Activated naive CD4-positive, alpha-beta T cell treated with anti-CD3 and anti-CD28 coated beads for 36 hours (primary cell): Measurements from ENCODE around the gene PDZD7. TPM values are rescaled to one million over a fixed set of nuclear protein-coding genes. Genes with fewer than 3 reads are reported as not detected.

ENCODE experiments used
- CTCF ChIA-PET: fragments of 350-600 bp; sonication (Branson Sonifier 250); formaldehyde crosslinking; loops from one replicate; lab custom pipeline; 2021; ENCODE audit warnings: antibody characterized with exemption; lab: Charles Lee
- DNase-seq: peaks from one replicate; pipeline ENCODE4 v3.0.0-alpha.2; 2020
- H3K27ac Mint-ChIP-seq: one replicate; pipeline ENCODE4 v1.8.0; 2021; ENCODE audit warnings: mild to moderate bottlenecking, mixed read lengths
- H3K27me3 Mint-ChIP-seq: one replicate; pipeline ENCODE4 v1.8.0; 2021; ENCODE audit warnings: low read depth, mixed read lengths
- H3K36me3 Mint-ChIP-seq: one replicate; pipeline ENCODE4 v1.8.0; 2021; ENCODE audit warnings: low read depth, mixed read lengths
- H3K4me1 Mint-ChIP-seq: one replicate; pipeline ENCODE4 v1.8.0; 2021; ENCODE audit warnings: low read depth, mixed read lengths
- H3K4me3 Mint-ChIP-seq: one replicate; pipeline ENCODE4 v1.8.0; 2021; ENCODE audit warnings: mild to moderate bottlenecking, moderate library complexity, mixed read lengths
- H3K9me3 Mint-ChIP-seq: one replicate; pipeline ENCODE4 v1.8.0; 2021; ENCODE audit warnings: mixed read lengths
- intact Hi-C: fragments of 100-400 bp; cut with micrococcal nuclease; formaldehyde crosslinking; loops from one replicate; pipeline ENCODE4 v1.15.1; 2023
- total RNA-seq, 2 experiments: library from RNA; stranded (reverse); gene quantifications; one replicate each; pipeline ENCODE4 v1.2.3, GENCODE V29; 2021

The PDZD7 gene
- total RNA-seq, 2 experiments from 2014 or later: 0.37 to 0.62 TPM

- intact Hi-C loops: no loop called here
- no peaks in the 10 kb centered on the region for H3K9me3 Mint-ChIP-seq
- peaks cover 6% of the 10 kb centered on the region for H3K4me1 Mint-ChIP-seq
- DNase-seq: no peak
- H3K4me3 Mint-ChIP-seq: no peak overlapping the region
- no peak overlapping the region for H3K27ac Mint-ChIP-seq
- peaks cover 14% of the 10 kb centered on the region for H3K27me3 Mint-ChIP-seq
- CTCF ChIA-PET: interaction anchor here (1.0 kb wide), 1 partner anchor 8 kb away, joined by 4 read pairs; no protein-coding TSS in a partner anchor
- no peaks in the 10 kb centered on the region for H3K36me3 Mint-ChIP-seq
Measured at GRCh38 chr10:101022967-101023705, 7.8 kb downstream of the PDZD7 start.

- Mint-ChIP-seq H3K27ac (no peak overlapping the region), H3K4me3 (no peak overlapping the region), H3K27me3 (peaks cover 25% of the 10 kb centered on the region), H3K36me3 (no peaks in the 10 kb centered on the region), H3K9me3 (no peaks in the 10 kb centered on the region), H3K4me1 (peaks cover 6% of the 10 kb centered on the region)
- DNase-seq: no peak
- CTCF ChIA-PET: no interaction called here
- intact Hi-C loops: no loop called here
Measured at GRCh38 chr10:101021692-101022251, 9.2 kb downstream of the PDZD7 start.

DNA sequence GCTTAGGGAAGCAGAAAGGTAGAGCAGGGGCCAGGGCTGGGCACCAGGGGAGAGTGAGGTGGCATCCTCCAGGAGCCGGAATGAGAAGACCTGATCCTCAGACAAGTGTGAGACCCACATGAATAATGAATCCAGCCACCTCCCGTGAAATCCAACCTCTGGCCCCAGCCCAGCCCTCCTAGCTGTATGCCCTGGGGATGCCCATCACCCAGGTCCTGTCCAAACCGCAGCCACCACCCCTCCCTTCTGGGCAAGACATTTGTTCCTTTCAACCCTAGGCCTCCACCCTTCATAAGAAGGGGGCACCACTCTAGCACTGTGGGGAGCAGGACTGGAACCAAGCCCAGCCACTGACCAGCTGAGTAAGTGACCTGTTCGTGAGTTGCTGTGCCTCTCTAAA lies 9.7 kb downstream of the PDZD7 start:
- CTCF ChIA-PET: no interaction called here
- H3K27me3 Mint-ChIP-seq: peaks cover 30% of the 10 kb centered on the region

GRCh38 chr10:101020427-101021075 lies 10.4 kb downstream of the PDZD7 start:
- no peak for DNase-seq
- H3K4me3 Mint-ChIP-seq: no peak overlapping the region
- H3K9me3 Mint-ChIP-seq: no peaks in the 10 kb centered on the region
- H3K36me3 Mint-ChIP-seq: no peaks in the 10 kb centered on the region
- H3K27ac Mint-ChIP-seq: no peak overlapping the region
- intact Hi-C loops: no loop called here
- peaks cover 32% of the 10 kb centered on the region for H3K27me3 Mint-ChIP-seq
- peaks cover 6% of the 10 kb centered on the region for H3K4me1 Mint-ChIP-seq
- CTCF ChIA-PET: interaction anchor here (1.7 to 7.2 kb wide), 3 partner anchors 22 to 121 kb away, joined by 6 to 94 read pairs (median 20); partner anchors contain the start of gene LZTS2

More for the DNA sequence above, 9.7 kb downstream of the PDZD7 start:
- intact Hi-C loops: no loop called here
- Mint-ChIP-seq H3K27ac (no peak overlapping the region), H3K36me3 (no peaks in the 10 kb centered on the region), H3K4me1 (peaks cover 6% of the 10 kb centered on the region), H3K9me3 (no peaks in the 10 kb centered on the region), H3K4me3 (no peak overlapping the region)
- DNase-seq: no peak

DNA sequence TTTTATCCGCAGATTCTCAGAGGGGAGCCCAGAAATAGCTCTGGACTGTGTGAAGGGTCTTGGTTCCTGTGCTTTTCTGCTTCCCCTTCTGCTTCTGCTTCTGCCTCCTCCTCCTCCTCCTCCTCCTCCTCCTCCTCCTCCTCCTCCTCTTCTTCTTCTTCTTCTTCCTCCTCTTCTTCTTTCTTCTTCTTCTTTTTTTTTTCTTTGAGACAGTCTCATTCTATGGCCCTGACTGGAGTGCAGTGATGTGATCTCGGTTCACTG lies 11.6 kb downstream of the PDZD7 start:
- Mint-ChIP-seq H3K4me1 (peaks cover 6% of the 10 kb centered on the region), H3K36me3 (no peaks in the 10 kb centered on the region), H3K4me3 (no peak overlapping the region), H3K27ac (no peak overlapping the region), H3K9me3 (no peaks in the 10 kb centered on the region), H3K27me3 (peaks cover 39% of the 10 kb centered on the region)
- intact Hi-C loops: loop anchor here (1.0 to 2.0 kb wide), 2 partner anchors 41 to 49 kb away; partner anchors contain the start of gene KAZALD1
- DNase-seq: no peak
- CTCF ChIA-PET: interaction anchor here (0.6 to 7.2 kb wide), 18 partner anchors 9 to 122 kb away, joined by 3 to 94 read pairs (median 8); partner anchors contain the start of genes KAZALD1, LZTS2, PDZD7 and SFXN3

DNA sequence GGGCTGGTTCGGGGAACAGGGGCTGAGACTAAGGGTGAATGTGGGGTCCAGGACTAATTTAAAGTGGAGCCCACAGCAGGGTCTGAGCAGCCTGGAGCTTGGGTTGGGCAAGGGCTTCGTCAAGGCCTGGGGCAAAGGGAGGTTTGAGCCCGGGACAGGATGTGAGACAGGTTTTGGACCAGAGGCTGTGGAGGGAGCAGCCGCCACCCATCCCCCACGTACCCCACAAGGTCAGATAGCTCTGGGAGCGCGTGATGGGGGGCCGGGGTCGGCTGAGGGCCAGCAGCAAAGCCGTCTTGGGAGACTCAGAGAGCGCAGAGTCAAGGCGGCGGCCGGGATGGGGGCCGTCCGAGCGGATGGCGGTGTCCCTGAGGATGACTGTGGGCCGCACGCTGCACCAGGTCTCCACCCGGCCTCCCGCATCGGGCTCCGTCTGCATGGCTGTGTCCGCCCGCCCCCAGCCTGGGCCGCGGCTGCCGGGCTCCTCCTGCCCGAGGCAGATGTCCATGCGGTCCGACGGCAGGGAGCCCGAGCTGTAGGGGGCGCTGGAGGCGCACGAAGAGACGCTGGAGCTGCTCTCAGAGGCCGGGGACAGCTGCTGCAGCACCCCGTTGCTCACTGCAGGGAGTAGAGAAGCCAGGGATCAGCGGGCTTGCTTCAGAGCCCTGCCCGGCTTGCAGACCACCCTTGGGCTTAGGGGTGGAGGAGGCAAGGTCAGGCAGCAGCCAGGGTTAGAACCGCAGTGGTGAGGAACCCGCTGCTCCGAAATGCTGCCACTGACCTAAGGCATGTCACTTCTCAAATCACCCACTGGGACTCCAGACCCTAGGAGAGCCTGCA lies 12.1 kb downstream of the PDZD7 start:
- Mint-ChIP-seq H3K4me1 (peaks cover 8% of the 10 kb centered on the region), H3K27ac (no peak overlapping the region), H3K27me3 (peaks cover 41% of the 10 kb centered on the region), H3K4me3 (no peak overlapping the region), H3K9me3 (no peaks in the 10 kb centered on the region), H3K36me3 (no peaks in the 10 kb centered on the region)
- intact Hi-C loops: loop anchor here (1.0 to 2.0 kb wide), 2 partner anchors 42 to 49 kb away; partner anchors contain the start of gene KAZALD1
- CTCF ChIA-PET: interaction anchor here (0.6 to 7.2 kb wide), 19 partner anchors 10 to 123 kb away, joined by 3 to 94 read pairs (median 6); partner anchors contain the start of genes KAZALD1, LZTS2, PDZD7 and SFXN3
- DNase-seq: peak; percentile 87

DNA sequence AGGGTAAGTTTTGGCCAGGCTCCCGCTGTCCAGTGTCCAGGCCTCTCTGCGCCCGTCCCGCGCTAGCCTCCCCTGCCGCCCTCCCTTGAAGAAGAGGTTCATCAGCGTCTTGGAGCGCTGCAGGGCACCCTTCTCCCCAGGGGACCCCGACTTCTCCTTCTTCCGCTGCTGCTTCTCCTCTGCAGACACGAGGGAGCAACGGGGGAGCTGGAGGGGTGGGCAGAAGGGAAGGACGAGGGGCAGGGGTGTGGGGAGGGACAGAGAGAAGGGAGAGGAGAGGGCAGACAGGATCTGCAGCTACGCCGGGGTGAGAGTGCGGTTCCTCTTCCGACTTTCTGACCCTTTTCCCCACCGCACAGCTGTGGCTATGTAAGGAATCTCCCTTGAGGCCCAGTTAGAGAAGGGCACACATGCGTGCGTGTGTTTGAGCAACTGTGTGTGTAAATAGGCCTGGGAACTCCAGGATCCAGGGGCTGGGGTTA lies 12.8 kb downstream of the PDZD7 start:
- no peak overlapping the region for H3K4me3 Mint-ChIP-seq
- H3K27me3 Mint-ChIP-seq: peaks cover 43% of the 10 kb centered on the region
- no peaks in the 10 kb centered on the region for H3K36me3 Mint-ChIP-seq
- DNase-seq: no peak
- no peaks in the 10 kb centered on the region for H3K9me3 Mint-ChIP-seq
- CTCF ChIA-PET: interaction anchor here (0.5 to 7.2 kb wide), 18 partner anchors 11 to 362 kb away, joined by 3 to 94 read pairs (median 10); partner anchors contain the start of genes KAZALD1, LZTS2, PDZD7 and SFXN3
- intact Hi-C loops: loop anchor here (2.0 kb wide), 1 partner anchor 43 kb away; the partner anchor contains the start of gene KAZALD1
- H3K27ac Mint-ChIP-seq: no peak overlapping the region
- H3K4me1 Mint-ChIP-seq: peaks cover 13% of the 10 kb centered on the region

DNA sequence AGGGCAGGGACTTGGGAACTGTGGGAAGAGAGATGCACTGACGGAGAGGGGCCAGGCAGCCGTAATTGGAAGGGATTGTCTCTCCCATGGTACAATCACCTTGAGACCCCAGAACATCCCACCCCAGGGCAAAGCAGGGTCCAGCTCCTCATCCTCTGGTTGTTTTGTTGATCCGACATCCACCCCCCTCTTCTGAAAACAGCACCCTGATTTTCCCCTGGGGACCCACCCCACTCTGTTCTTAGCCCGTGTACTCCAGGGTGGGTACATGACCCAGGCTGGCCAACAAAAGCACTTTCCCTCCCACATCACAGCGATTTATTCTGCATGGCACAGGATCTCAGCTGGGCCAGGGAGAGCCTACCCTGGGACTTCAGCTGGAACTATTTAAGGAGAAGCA lies 14.1 kb downstream of the PDZD7 start:
- Mint-ChIP-seq H3K36me3 (no peaks in the 10 kb centered on the region), H3K4me1 (peaks cover 18% of the 10 kb centered on the region), H3K9me3 (no peaks in the 10 kb centered on the region), H3K27me3 (peaks cover 43% of the 10 kb centered on the region), H3K4me3 (no peak overlapping the region), H3K27ac (no peak overlapping the region)
- DNase-seq: no peak
- intact Hi-C loops: no loop called here
- CTCF ChIA-PET: interaction anchor here (0.6 to 7.2 kb wide), 11 partner anchors 10 to 125 kb away, joined by 3 to 94 read pairs (median 6); partner anchors contain the start of genes LZTS2, PDZD7 and SFXN3

- H3K4me3 Mint-ChIP-seq: no peak overlapping the region
- CTCF ChIA-PET: interaction anchor here (1.1 to 7.2 kb wide), 15 partner anchors 8 to 82 kb away, joined by 3 to 94 read pairs (median 7); partner anchors contain the start of genes LZTS2, PDZD7 and SFXN3
- no peak for DNase-seq
- H3K27me3 Mint-ChIP-seq: peaks cover 41% of the 10 kb centered on the region
- intact Hi-C loops: loop anchor here (2.0 kb wide), 1 partner anchor 139 kb away; no protein-coding TSS in a partner anchor
- H3K4me1 Mint-ChIP-seq: peaks cover 18% of the 10 kb centered on the region
- no peak overlapping the region for H3K27ac Mint-ChIP-seq
- H3K9me3 Mint-ChIP-seq: no peaks in the 10 kb centered on the region
- no peaks in the 10 kb centered on the region for H3K36me3 Mint-ChIP-seq
Measured at GRCh38 chr10:101015582-101015973, 15.4 kb downstream of the PDZD7 start.

DNA sequence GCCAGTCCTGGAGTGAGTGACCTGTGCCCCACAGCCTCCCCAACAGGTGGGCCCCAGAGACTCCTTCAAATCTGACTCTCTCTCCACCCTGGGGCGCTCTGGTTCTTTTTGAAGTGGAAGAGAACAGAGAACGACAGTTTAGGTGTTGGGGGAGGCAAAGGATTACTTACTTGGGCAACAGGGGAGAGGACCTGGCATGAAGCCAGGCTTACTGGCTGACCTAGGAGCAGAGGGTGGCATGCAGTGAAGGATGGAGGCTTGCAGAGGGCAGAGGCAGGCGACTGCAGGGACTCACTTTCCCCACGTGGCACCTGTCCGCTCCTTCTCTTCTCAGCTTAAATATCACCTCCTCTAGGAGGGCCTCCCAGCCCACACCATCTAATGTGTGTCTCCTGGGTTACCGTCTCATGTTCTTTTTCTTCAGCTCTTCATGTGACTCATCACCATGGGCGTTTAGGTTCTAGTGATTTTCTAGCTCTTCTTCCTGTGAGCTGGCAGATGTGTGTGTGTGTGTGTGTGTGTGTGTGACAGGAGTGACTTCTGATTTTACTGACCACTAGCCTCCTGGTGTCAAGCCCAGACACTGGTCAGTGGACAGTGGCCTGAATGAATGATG lies 15.9 kb downstream of the PDZD7 start:
- Mint-ChIP-seq H3K4me1 (peaks cover 18% of the 10 kb centered on the region), H3K36me3 (no peaks in the 10 kb centered on the region), H3K4me3 (no peak overlapping the region), H3K27ac (no peak overlapping the region), H3K27me3 (peaks cover 41% of the 10 kb centered on the region), H3K9me3 (no peaks in the 10 kb centered on the region)
- intact Hi-C loops: loop anchor here (1.0 to 5.0 kb wide), 7 partner anchors 16 to 582 kb away; partner anchors contain the start of genes LZTS2 and SEMA4G
- CTCF ChIA-PET: interaction anchor here (0.7 to 7.2 kb wide), 31 partner anchors 8 to 454 kb away, joined by 3 to 94 read pairs (median 5); partner anchors contain the start of genes LZTS2, PDZD7 and SFXN3
- no peak for DNase-seq
